Posterior cingulate gyrus (tissue), 11 donors: ENCODE results near the gene ZFAND6.

ENCODE experiments used
- DNase-seq, 10 donors: peaks; one replicate each; pipeline versions ENCODE4 v3.0.0 to v3.0.0-alpha.2; 2020 to 2021; ENCODE audit warnings: mixed read lengths in 3 of 10
- intact Hi-C: fragments of 100-400 bp; cut with DNase I; formaldehyde crosslinking; loops from one replicate; pipeline ENCODE4 v1.15.1; 2023

ZFAND6 gene

GRCh38 chr15:80183306-80183705, 123.8 kb downstream of the ZFAND6 start:
- peak in 3 of 10 donors; percentile 6 to 74 (median 25) for DNase-seq
- intact Hi-C loops: no loop called here

GRCh38 chr15:80183886-80184285, 124.4 kb downstream of the ZFAND6 start:
- DNase-seq: peak in 4 of 10 donors; percentile 33 to 83 (median 42)
- intact Hi-C loops: no loop called here

- intact Hi-C loops: no loop called here
- peak in 1 of 10 donors; percentile 27 for DNase-seq
Observed at GRCh38 chr15:80184554-80184953, 125.1 kb downstream of the ZFAND6 start.

DNA sequence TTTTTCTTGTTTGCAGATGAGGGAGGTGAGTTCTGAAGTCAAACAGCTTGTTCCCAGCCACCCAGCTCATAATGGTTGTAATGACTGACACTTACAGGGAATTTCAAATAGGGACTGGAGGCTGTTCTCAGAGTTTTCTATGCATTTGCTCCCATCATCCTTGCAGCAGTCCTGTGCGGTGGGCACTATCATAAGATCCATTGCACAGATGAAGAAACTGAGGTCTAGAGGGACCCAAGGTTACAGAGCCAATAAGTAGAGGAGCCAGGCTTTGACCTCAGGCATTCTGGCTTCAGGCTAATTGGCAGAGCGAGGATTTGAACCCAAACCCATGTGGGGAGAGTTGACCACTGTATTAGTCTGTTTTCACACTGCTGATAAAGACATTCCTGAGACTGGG, 125.7 kb downstream of the ZFAND6 start:
- intact Hi-C loops: no loop called here
- DNase-seq: no peak

GRCh38 chr15:80186066-80186465, 126.6 kb downstream of the ZFAND6 start:
- intact Hi-C loops: no loop called here
- peak in 1 of 10 donors; percentile 59 for DNase-seq

- intact Hi-C loops: no loop called here
- DNase-seq: no peak
Observed at GRCh38 chr15:80186597-80186996, 127.1 kb downstream of the ZFAND6 start.
